BLaER1 (cell line): ENCODE data around the gene MYF6.

Experiments
- H3K27ac ChIP-seq: shearing (Covaris generic); formaldehyde crosslinking; 2 replicates; pipeline ENCODE4 v1.8.1; 2022
- H3K27me3 ChIP-seq: shearing (Covaris generic); formaldehyde crosslinking; 2 replicates; pipeline ENCODE4 v1.8.1; 2022
- H3K36me3 ChIP-seq: shearing (Covaris generic); formaldehyde crosslinking; 2 replicates; pipeline ENCODE4 v1.8.1; 2022
- H3K4me1 ChIP-seq: shearing (Covaris generic); formaldehyde crosslinking; 2 replicates; pipeline ENCODE4 v1.8.1; 2022
- H3K4me2 ChIP-seq: shearing (Covaris generic); formaldehyde crosslinking; 2 replicates; pipeline ENCODE4 v1.8.1; 2022
- H3K4me3 ChIP-seq: shearing (Covaris generic); formaldehyde crosslinking; 2 replicates; pipeline ENCODE4 v1.8.1; 2022
- H3K9ac ChIP-seq: shearing (Covaris generic); formaldehyde crosslinking; 2 replicates; pipeline ENCODE4 v1.8.1; 2022
- H3K9me3 ChIP-seq: shearing (Covaris generic); formaldehyde crosslinking; 2 replicates; pipeline ENCODE4 v1.8.1; 2022
- H4K20me1 ChIP-seq: shearing (Covaris generic); formaldehyde crosslinking; 2 replicates; pipeline ENCODE4 v1.8.1; 2022
- Cebpa-rat ChIP-seq: shearing (Covaris generic); IDR thresholded peaks from 2 replicates; pipeline ENCODE4 v1.8.1; 2022

Gene MYF6

GRCh38 chr12:80714055-80714454, 6.6 kb downstream of the MYF6 start:
- no peaks in the 10 kb centered on the region for H3K36me3 ChIP-seq
- no peaks in the 10 kb centered on the region for H4K20me1 ChIP-seq
- H3K27ac ChIP-seq = no peak overlapping the region
- H3K4me3 ChIP-seq = no peak overlapping the region
- H3K9me3 ChIP-seq = 0 out of 2 replicates have a peak, but pooled peaks cover 5% of the 10 kb centered on the region
- H3K4me1 ChIP-seq = no peaks in the 10 kb centered on the region
- H3K4me2 ChIP-seq = no peak overlapping the region
- no peak overlapping the region for H3K9ac ChIP-seq
- no peaks in the 10 kb centered on the region for H3K27me3 ChIP-seq
- no peak for TF ChIP-seq Cebpa-rat

DNA sequence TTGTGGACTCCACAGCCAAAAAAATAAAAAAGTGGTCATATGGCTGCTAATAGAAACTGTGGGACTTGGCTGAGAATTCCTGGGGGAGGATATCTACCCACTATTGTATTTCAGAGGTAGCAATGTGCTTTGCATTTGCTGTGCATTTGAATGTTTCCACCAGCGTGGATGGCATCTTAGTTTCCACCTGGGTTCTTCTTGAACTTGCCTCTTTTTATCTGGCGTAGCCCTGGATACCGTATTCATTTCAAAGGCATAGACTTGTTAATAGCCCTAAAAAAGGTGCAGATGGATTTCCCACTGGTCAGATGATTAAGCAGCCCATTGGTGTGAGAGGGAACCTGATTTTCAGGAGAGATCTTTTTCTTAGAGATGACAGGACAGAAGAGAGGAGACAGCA, 7.4 kb downstream of the MYF6 start:
- H3K4me1 ChIP-seq = no peaks in the 10 kb centered on the region
- no peak overlapping the region for H3K4me3 ChIP-seq
- H3K9me3 ChIP-seq = 0 out of 2 replicates have a peak, but pooled peaks cover 5% of the 10 kb centered on the region
- H3K36me3 ChIP-seq = no peaks in the 10 kb centered on the region
- H3K27ac ChIP-seq = no peak overlapping the region
- H3K9ac ChIP-seq = no peak overlapping the region
- no peak for TF ChIP-seq Cebpa-rat
- no peak overlapping the region for H3K4me2 ChIP-seq
- H4K20me1 ChIP-seq = no peaks in the 10 kb centered on the region
- no peaks in the 10 kb centered on the region for H3K27me3 ChIP-seq

- Histone ChIP-seq H4K20me1 (no peaks in the 10 kb centered on the region), H3K27me3 (no peaks in the 10 kb centered on the region), H3K4me2 (no peak overlapping the region), H3K4me1 (no peaks in the 10 kb centered on the region), H3K36me3 (no peaks in the 10 kb centered on the region), H3K27ac (no peak overlapping the region), H3K4me3 (no peak overlapping the region), H3K9me3 (0 out of 2 replicates have a peak, but pooled peaks cover 5% of the 10 kb centered on the region), H3K9ac (no peak overlapping the region)
- no peak for TF ChIP-seq Cebpa-rat
Measured at GRCh38 chr12:80715713-80716249, 8.3 kb downstream of the MYF6 start.

DNA sequence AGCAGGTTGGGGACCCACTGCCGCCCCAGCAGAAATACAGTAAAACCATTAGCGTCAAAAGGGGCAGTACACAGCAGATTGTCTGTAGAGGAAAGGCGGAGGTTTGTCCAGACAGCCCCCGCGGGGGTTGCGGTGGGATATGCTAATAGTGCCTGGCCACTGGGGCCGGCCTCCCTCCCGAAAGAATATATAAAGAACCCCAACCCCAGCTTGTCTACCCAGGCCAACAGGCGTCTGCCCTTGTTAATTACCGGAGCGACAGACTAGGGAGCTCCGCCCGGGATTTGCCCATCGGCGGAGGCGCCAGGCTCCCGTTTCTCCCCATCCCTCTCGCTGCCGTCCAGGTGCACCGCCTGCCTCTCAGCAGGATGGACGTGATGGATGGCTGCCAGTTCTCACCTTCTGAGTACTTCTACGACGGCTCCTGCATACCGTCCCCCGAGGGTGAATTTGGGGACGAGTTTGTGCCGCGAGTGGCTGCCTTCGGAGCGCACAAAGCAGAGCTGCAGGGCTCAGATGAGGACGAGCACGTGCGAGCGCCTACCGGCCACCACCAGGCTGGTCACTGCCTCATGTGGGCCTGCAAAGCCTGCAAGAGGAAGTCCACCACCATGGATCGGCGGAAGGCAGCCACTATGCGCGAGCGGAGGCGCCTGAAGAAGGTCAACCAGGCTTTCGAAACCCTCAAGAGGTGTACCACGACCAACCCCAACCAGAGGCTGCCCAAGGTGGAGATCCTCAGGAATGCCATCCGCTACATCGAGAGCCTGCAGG, 9.4 kb downstream of the MYF6 start, which contains the start of gene MYF5:
TSS of gene MYF5 (plus strand) at position 217 of the 774 bp plus-strand sequence. CDS start at position 369, 152 bp downstream.
- no peak for TF ChIP-seq Cebpa-rat
- Histone ChIP-seq H3K4me1 (no peaks in the 10 kb centered on the region), H3K9me3 (0 out of 2 replicates have a peak, but pooled peaks cover 5% of the 10 kb centered on the region), H3K4me2 (no peak within 1 kb of the TSS), H3K27me3 (no peaks in the 10 kb centered on the region), H3K27ac (no peak within 1 kb of the TSS), H3K9ac (no peak within 1 kb of the TSS), H4K20me1 (no peaks in the 10 kb centered on the region), H3K4me3 (no peak within 1 kb of the TSS), H3K36me3 (no peaks in the 10 kb centered on the region)

DNA sequence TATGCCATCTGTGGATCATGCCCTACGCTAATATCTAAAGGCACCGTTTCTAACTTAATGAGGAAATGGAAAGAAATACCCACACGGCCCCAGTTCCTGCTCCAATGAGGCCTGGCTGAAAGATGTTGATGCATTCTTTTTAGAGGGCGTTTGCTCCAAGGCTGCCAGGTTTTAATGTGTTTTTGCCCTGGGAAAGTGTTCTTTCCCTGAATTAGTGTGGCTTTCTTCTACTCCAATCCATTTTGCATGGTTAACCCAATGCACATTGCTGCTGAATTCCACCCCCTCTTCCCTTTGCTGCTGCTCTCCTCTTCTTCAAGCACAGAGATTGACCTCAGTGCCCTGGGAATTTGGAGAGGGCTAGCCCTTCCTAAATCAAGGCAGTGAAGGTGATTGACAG, 10.4 kb downstream of the MYF6 start:
- Histone ChIP-seq H3K4me3 (no peak overlapping the region), H3K27ac (no peak overlapping the region), H3K27me3 (no peaks in the 10 kb centered on the region), H3K9me3 (0 out of 2 replicates have a peak, but pooled peaks cover 5% of the 10 kb centered on the region), H4K20me1 (no peaks in the 10 kb centered on the region), H3K36me3 (no peaks in the 10 kb centered on the region), H3K4me1 (no peaks in the 10 kb centered on the region), H3K4me2 (no peak overlapping the region), H3K9ac (no peak overlapping the region)
- TF ChIP-seq Cebpa-rat = no peak

DNA sequence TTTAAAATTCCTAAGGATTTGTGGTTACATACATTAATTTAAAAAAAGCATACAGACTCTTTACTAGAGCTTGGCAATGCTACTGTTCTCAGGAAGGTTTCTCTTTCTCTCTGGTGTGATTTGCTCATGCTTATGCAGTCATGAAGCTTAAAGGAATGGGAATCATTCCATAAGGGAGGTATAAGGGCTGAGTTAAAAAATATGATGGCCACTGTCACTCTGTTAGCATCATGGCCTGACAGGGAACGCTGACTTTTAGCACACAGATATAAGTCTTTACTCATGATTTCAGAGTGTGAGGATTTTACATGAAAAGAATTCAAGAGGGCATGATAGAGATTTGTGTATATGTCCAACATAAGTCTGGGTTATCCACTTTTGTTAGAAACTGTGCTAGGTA, 13.1 kb downstream of the MYF6 start:
- Histone ChIP-seq H3K36me3 (no peaks in the 10 kb centered on the region), H3K4me2 (no peak overlapping the region), H3K27me3 (no peaks in the 10 kb centered on the region), H4K20me1 (no peaks in the 10 kb centered on the region), H3K9ac (no peak overlapping the region), H3K27ac (no peak overlapping the region), H3K4me3 (no peak overlapping the region), H3K9me3 (0 out of 2 replicates have a peak, but pooled peaks cover 5% of the 10 kb centered on the region), H3K4me1 (no peaks in the 10 kb centered on the region)
- no peak for TF ChIP-seq Cebpa-rat

GRCh38 chr12:80721326-80721725, 13.9 kb downstream of the MYF6 start:
- no peak overlapping the region for H3K4me3 ChIP-seq
- no peak overlapping the region for H3K4me2 ChIP-seq
- H3K4me1 ChIP-seq = no peaks in the 10 kb centered on the region
- no peaks in the 10 kb centered on the region for H3K36me3 ChIP-seq
- no peaks in the 10 kb centered on the region for H3K27me3 ChIP-seq
- 0 out of 2 replicates have a peak, but pooled peaks cover 5% of the 10 kb centered on the region for H3K9me3 ChIP-seq
- no peak for TF ChIP-seq Cebpa-rat
- H3K9ac ChIP-seq = no peak overlapping the region
- H3K27ac ChIP-seq = no peak overlapping the region
- no peaks in the 10 kb centered on the region for H4K20me1 ChIP-seq

GRCh38 chr12:80745851-80746505, 38.5 kb downstream of the MYF6 start:
- Histone ChIP-seq H3K9ac (no peak overlapping the region), H3K4me1 (no peaks in the 10 kb centered on the region), H3K27ac (no peak overlapping the region), H3K27me3 (no peaks in the 10 kb centered on the region), H4K20me1 (no peaks in the 10 kb centered on the region), H3K36me3 (no peaks in the 10 kb centered on the region), H3K4me2 (no peak overlapping the region), H3K4me3 (no peak overlapping the region), H3K9me3 (no peaks in the 10 kb centered on the region)
- no peak for TF ChIP-seq Cebpa-rat

- no peak for TF ChIP-seq Cebpa-rat
Measured at GRCh38 chr12:80747800-80748199, 40.4 kb downstream of the MYF6 start.

DNA sequence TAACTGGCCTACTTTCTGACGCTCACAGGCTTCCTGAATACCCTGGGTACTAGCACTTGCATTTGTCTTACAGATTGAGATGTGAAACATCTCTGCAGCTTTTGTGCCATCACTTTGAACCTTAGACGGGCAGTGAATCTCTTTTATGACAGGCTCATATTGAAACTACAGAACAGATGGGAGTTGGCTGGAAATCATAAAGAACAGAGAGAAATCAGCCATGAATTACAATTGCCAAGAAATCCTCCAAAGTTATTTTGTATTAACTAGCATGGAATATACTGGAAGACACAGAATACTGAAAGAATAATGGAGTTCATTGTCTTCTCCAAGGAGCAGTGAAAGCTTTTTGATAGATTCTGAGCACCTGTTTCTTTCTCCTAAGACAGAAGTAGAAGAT, 42.0 kb downstream of the MYF6 start:
- H4K20me1 ChIP-seq = no peaks in the 10 kb centered on the region
- H3K27ac ChIP-seq = no peak overlapping the region
- H3K4me1 ChIP-seq = no peaks in the 10 kb centered on the region
- no peaks in the 10 kb centered on the region for H3K9me3 ChIP-seq
- TF ChIP-seq Cebpa-rat = no peak
- H3K27me3 ChIP-seq = no peaks in the 10 kb centered on the region
- H3K9ac ChIP-seq = no peak overlapping the region
- H3K4me2 ChIP-seq = no peak overlapping the region
- H3K4me3 ChIP-seq = no peak overlapping the region
- H3K36me3 ChIP-seq = no peaks in the 10 kb centered on the region

More at GRCh38 chr12:80747800-80748199, 40.4 kb downstream of the MYF6 start:
- H3K9ac ChIP-seq = no peak overlapping the region
- no peaks in the 10 kb centered on the region for H3K27me3 ChIP-seq
- no peak overlapping the region for H3K4me2 ChIP-seq
- H3K27ac ChIP-seq = no peak overlapping the region
- no peaks in the 10 kb centered on the region for H3K4me1 ChIP-seq
- H3K9me3 ChIP-seq = no peaks in the 10 kb centered on the region
- H4K20me1 ChIP-seq = no peaks in the 10 kb centered on the region
- H3K4me3 ChIP-seq = no peak overlapping the region
- H3K36me3 ChIP-seq = no peaks in the 10 kb centered on the region
